Hepatocyte (in vitro differentiated cells): ENCODE results near the gene TGM3. TPM values are rescaled to one million over a fixed set of nuclear protein-coding genes. Genes with fewer than 3 reads are reported as not detected.

Source experiments
- DNase-seq: peaks from one replicate; pipeline ENCODE4 v3.0.0-alpha.2; 2016; ENCODE audit warnings: low spot score
- H2AFZ ChIP-seq: fragments of 200-600 bp; sonication (generic); 2 replicates; pipeline ENCODE4 v1.6.0; 2016; ENCODE audit warnings: antibody characterized with exemption, mild to moderate bottlenecking
- H3K27ac ChIP-seq: fragments of 200-600 bp; sonication (generic); 2 replicates; pipeline ENCODE4 v1.5.1; 2016; ENCODE audit warnings: mild to moderate bottlenecking
- H3K27me3 ChIP-seq: fragments of 200-600 bp; sonication (generic); 2 replicates; pipeline ENCODE4 v1.6.1; 2016
- H3K36me3 ChIP-seq: fragments of 200-600 bp; sonication (generic); replicated peaks from 2 replicates; pipeline ENCODE4 v1.5.1; 2016; ENCODE audit warnings: low read depth; ENCODE audit not compliant: insufficient read depth
- H3K4me1 ChIP-seq: fragments of 200-600 bp; sonication (generic); 2 replicates; pipeline ENCODE4 v1.5.1; 2016; ENCODE audit warnings: mild to moderate bottlenecking, moderate library complexity; ENCODE audit not compliant: insufficient read depth
- H3K4me2 ChIP-seq: fragments of 200-600 bp; sonication (generic); 2 replicates; pipeline ENCODE4 v1.6.0; 2016
- H3K4me3 ChIP-seq: fragments of 200-600 bp; sonication (generic); 2 replicates; pipeline ENCODE4 v1.5.1; 2016; ENCODE audit warnings: mild to moderate bottlenecking
- H3K79me2 ChIP-seq: fragments of 200-600 bp; sonication (generic); 2 replicates; pipeline ENCODE4 v1.6.0; 2017; ENCODE audit warnings: mild to moderate bottlenecking
- H3K9me2 ChIP-seq: fragments of 200-600 bp; sonication (generic); replicated peaks from 2 replicates; pipeline ENCODE4 v1.6.0; 2017; ENCODE audit warnings: mild to moderate bottlenecking; ENCODE audit not compliant: insufficient read depth
- H3K9me3 ChIP-seq: fragments of 200-600 bp; sonication (generic); 2 replicates; pipeline ENCODE4 v1.5.1; 2016; ENCODE audit warnings: low read depth, mild to moderate bottlenecking
- H4K20me1 ChIP-seq: fragments of 200-600 bp; sonication (generic); 2 replicates; pipeline ENCODE4 v1.6.0; 2016; ENCODE audit warnings: mild to moderate bottlenecking; ENCODE audit not compliant: insufficient read depth, poor library complexity, severe bottlenecking
- EZH2 ChIP-seq: fragments of 200-600 bp; sonication (generic); IDR thresholded peaks from 2 replicates; pipeline ENCODE4 v1.6.1; 2016; ENCODE audit warnings: antibody characterized with exemption, mild to moderate bottlenecking, borderline replicate concordance
- EZH2phosphoT487 ChIP-seq: fragments of 200-600 bp; sonication (generic); IDR thresholded peaks from one replicate; pipeline ENCODE4 v1.6.1; 2018; ENCODE audit warnings: antibody characterized with exemption, mild to moderate bottlenecking, low read depth, moderate library complexity; ENCODE audit not compliant: unreplicated experiment, severe bottlenecking
- WGBS: methylation state at CpG from one replicate; pipeline ENCODE4 v1.1.6; 2016; ENCODE audit warnings: low lambda C conversion rate; ENCODE audit errors: missing lambda C conversion rate; 5-methylcytosine and 5-hydroxymethylcytosine counted together
- polyA plus RNA-seq: library from polyadenylated mRNA; unstranded; fragments of >200 nt; fragmentation: Nextera tagmentation; extraction: Ambion mirVana; gene quantifications from 2 replicates; pipeline ENCODE4 v1.2.1, GENCODE V29; 2016
- total RNA-seq: library from RNA; depleted of rRNA; stranded (reverse); fragments of >200 nt; gene quantifications from 2 replicates; pipeline ENCODE4 v1.2.3, GENCODE V29; 2014
- TF ChIP-seq, protein P1 (sequence below): fragments of 200-600 bp; sonication (generic); IDR thresholded peaks from 2 replicates; pipeline ENCODE4 v1.5.1; 2016; ENCODE audit warnings: antibody characterized with exemption, mild to moderate bottlenecking; ENCODE audit not compliant: poor library complexity

TGM3 gene
- total and polyA plus RNA-seq, 2 experiments from 2014 or later, result 0.15 to 0.23 TPM

- H2AFZ ChIP-seq, result no peak overlapping the region
- WGBS, result 56% methylated on average over 6 of the region's 6 CpGs
- no peaks in the 10 kb centered on the region for H3K9me2 ChIP-seq
- H3K27me3 ChIP-seq, result no peaks in the 10 kb centered on the region
- H3K27ac ChIP-seq, result no peak overlapping the region
- no peaks in the 10 kb centered on the region for H4K20me1 ChIP-seq
- H3K4me3 ChIP-seq, result no peak overlapping the region
- H3K9me3 ChIP-seq, result no peaks in the 10 kb centered on the region
- no peaks in the 10 kb centered on the region for H3K79me2 ChIP-seq
- H3K36me3 ChIP-seq, result no peaks in the 10 kb centered on the region
- peak; percentile 23 for DNase-seq
- peaks cover 18% of the 10 kb centered on the region for H3K4me1 ChIP-seq
- H3K4me2 ChIP-seq, result no peak overlapping the region
- no peak for TF ChIP-seq EZH2
- TF ChIP-seq, protein P1, sequence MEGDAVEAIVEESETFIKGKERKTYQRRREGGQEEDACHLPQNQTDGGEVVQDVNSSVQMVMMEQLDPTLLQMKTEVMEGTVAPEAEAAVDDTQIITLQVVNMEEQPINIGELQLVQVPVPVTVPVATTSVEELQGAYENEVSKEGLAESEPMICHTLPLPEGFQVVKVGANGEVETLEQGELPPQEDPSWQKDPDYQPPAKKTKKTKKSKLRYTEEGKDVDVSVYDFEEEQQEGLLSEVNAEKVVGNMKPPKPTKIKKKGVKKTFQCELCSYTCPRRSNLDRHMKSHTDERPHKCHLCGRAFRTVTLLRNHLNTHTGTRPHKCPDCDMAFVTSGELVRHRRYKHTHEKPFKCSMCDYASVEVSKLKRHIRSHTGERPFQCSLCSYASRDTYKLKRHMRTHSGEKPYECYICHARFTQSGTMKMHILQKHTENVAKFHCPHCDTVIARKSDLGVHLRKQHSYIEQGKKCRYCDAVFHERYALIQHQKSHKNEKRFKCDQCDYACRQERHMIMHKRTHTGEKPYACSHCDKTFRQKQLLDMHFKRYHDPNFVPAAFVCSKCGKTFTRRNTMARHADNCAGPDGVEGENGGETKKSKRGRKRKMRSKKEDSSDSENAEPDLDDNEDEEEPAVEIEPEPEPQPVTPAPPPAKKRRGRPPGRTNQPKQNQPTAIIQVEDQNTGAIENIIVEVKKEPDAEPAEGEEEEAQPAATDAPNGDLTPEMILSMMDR, result no peak
- no peak for TF ChIP-seq EZH2phosphoT487
Observed at GRCh38 chr20:2303673-2304072, 7.9 kb downstream of the TGM3 start.

GRCh38 chr20:2304180-2304579 lies 8.4 kb downstream of the TGM3 start:
- H2AFZ ChIP-seq, result no peak overlapping the region
- no peaks in the 10 kb centered on the region for H3K9me2 ChIP-seq
- 89% methylated on average over 7 of the region's 7 CpGs for WGBS
- no peak overlapping the region for H3K4me3 ChIP-seq
- no peaks in the 10 kb centered on the region for H3K79me2 ChIP-seq
- peaks cover 18% of the 10 kb centered on the region for H3K4me1 ChIP-seq
- no peaks in the 10 kb centered on the region for H3K27me3 ChIP-seq
- H3K27ac ChIP-seq, result no peak overlapping the region
- no peak for TF ChIP-seq EZH2
- TF ChIP-seq EZH2phosphoT487, result no peak
- TF ChIP-seq, protein P1, result no peak
- DNase-seq, result no peak
- no peaks in the 10 kb centered on the region for H4K20me1 ChIP-seq
- no peak overlapping the region for H3K4me2 ChIP-seq
- no peaks in the 10 kb centered on the region for H3K9me3 ChIP-seq
- no peaks in the 10 kb centered on the region for H3K36me3 ChIP-seq

- peaks cover 14% of the 10 kb centered on the region for H3K4me1 ChIP-seq
- no peaks in the 10 kb centered on the region for H3K36me3 ChIP-seq
- no peaks in the 10 kb centered on the region for H3K79me2 ChIP-seq
- no peak for DNase-seq
- no peaks in the 10 kb centered on the region for H3K9me2 ChIP-seq
- no peaks in the 10 kb centered on the region for H3K9me3 ChIP-seq
- H3K27ac ChIP-seq, result no peak overlapping the region
- H3K4me3 ChIP-seq, result no peak overlapping the region
- H2AFZ ChIP-seq, result no peak overlapping the region
- WGBS, result 45% methylated on average over 2 of the region's 2 CpGs
- H3K4me2 ChIP-seq, result no peak overlapping the region
- H3K27me3 ChIP-seq, result no peaks in the 10 kb centered on the region
- no peak for TF ChIP-seq EZH2
- TF ChIP-seq EZH2phosphoT487, result no peak
- TF ChIP-seq, protein P1, result no peak
- H4K20me1 ChIP-seq, result no peaks in the 10 kb centered on the region
Observed at GRCh38 chr20:2305029-2305428, 9.2 kb downstream of the TGM3 start.

DNA sequence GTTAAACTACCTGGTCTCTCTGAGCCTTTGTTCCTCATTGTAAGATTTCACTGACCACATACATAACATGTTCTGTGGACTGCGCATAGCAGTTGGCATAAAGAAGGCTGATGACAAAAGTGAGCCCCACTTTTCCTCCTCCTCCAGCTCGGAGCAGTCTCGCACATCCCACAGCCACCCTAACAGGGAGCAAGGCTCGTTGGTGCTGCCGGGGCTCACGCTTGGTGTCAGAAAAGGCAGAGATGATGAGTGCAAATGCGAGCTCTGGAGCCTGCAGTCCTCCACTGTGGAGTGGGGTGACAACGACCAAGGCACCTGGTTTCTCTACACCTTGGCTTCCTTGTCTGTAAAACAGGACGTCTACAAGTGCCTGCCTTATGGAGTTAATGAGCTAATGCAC lies 9.7 kb downstream of the TGM3 start:
- Histone ChIP-seq H2AFZ (no peak overlapping the region), H3K36me3 (no peaks in the 10 kb centered on the region), H3K27me3 (no peaks in the 10 kb centered on the region), H3K4me3 (no peak overlapping the region), H3K27ac (no peak overlapping the region), H3K79me2 (no peaks in the 10 kb centered on the region), H3K4me2 (no peak overlapping the region), H3K9me2 (no peaks in the 10 kb centered on the region), H4K20me1 (no peaks in the 10 kb centered on the region), H3K4me1 (peaks cover 14% of the 10 kb centered on the region), H3K9me3 (no peaks in the 10 kb centered on the region)
- TF ChIP-seq, protein P1, result no peak
- no peak for TF ChIP-seq EZH2
- TF ChIP-seq EZH2phosphoT487, result no peak
- WGBS, result 84% methylated on average over 9 of the region's 9 CpGs
- no peak for DNase-seq
